Astrocyte (in vitro differentiated cells and primary cell): ENCODE results near the gene PXMP4.

ENCODE experiments used
- EZH2 ChIP-seq: IDR thresholded peaks from 2 replicates; pipeline ENCODE4 v1.6.1; 2012; ENCODE audit warnings: mild to moderate bottlenecking, low read length, inconsistent platforms; ENCODE audit not compliant: insufficient read depth
- TF ChIP-seq, protein P1 (sequence below): IDR thresholded peaks from 2 replicates; pipeline ENCODE4 v1.5.1; 2011; ENCODE audit warnings: low read depth, mild to moderate bottlenecking, inconsistent platforms, low read length, moderate library complexity; ENCODE audit not compliant: insufficient read depth

DNA sequence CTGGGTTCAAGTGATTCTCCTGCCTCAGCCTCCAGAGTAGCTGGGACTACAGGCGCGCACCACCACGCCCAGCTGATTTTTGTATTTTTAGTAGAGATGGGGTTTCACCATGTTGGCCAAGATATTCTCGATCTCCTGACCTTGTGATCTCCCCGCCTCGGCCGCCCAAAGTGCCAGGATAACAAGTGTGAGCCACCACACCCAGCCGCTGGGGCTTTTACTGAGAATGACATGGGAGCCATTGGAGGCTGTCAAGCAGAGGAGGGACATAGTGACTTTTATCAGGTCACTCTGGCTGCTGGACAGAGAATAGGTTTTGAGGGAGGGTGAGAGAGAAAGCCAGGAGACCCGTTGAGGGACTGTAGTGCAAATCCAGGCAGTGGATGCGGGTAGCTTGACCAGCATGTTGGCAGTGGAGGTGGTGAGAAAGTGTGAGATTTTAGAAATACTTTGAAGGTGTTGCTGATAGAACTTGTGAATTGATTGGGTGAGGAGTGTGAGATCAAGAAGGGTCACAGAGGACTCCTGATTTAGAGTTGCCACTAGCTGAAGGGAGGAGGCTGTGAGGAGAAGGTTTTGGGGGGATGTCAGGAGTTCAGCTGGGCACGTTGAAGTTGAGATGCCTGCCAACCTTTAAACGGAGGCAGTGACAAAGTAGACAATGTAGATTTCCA lies 26.4 kb upstream of the PXMP4 start:
- TF ChIP-seq, protein P1, sequence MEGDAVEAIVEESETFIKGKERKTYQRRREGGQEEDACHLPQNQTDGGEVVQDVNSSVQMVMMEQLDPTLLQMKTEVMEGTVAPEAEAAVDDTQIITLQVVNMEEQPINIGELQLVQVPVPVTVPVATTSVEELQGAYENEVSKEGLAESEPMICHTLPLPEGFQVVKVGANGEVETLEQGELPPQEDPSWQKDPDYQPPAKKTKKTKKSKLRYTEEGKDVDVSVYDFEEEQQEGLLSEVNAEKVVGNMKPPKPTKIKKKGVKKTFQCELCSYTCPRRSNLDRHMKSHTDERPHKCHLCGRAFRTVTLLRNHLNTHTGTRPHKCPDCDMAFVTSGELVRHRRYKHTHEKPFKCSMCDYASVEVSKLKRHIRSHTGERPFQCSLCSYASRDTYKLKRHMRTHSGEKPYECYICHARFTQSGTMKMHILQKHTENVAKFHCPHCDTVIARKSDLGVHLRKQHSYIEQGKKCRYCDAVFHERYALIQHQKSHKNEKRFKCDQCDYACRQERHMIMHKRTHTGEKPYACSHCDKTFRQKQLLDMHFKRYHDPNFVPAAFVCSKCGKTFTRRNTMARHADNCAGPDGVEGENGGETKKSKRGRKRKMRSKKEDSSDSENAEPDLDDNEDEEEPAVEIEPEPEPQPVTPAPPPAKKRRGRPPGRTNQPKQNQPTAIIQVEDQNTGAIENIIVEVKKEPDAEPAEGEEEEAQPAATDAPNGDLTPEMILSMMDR, result no peak
- no peak for TF ChIP-seq EZH2
